NB4 (cell line): Measurements from ENCODE around the gene B3GALT4.

Source experiments
- MYC ChIP-seq: IDR thresholded peaks from 2 replicates; pipeline ENCODE4 v1.6.1; 2011; ENCODE audit warnings: low read depth, low read length
- POLR2A ChIP-seq: IDR thresholded peaks from 2 replicates; pipeline ENCODE4 v1.6.1; 2011; ENCODE audit warnings: mild to moderate bottlenecking; ENCODE audit not compliant: insufficient read length; ENCODE audit errors: extremely low read depth
- TF ChIP-seq, protein P1 (sequence below): IDR thresholded peaks from one replicate; pipeline ENCODE4 v1.5.1; 2012; ENCODE audit warnings: low read depth, low read length
- TF ChIP-seq, protein P2 (sequence below): IDR thresholded peaks from 2 replicates; pipeline ENCODE4 v1.6.1; 2011; ENCODE audit warnings: low read depth, low read length

DNA sequence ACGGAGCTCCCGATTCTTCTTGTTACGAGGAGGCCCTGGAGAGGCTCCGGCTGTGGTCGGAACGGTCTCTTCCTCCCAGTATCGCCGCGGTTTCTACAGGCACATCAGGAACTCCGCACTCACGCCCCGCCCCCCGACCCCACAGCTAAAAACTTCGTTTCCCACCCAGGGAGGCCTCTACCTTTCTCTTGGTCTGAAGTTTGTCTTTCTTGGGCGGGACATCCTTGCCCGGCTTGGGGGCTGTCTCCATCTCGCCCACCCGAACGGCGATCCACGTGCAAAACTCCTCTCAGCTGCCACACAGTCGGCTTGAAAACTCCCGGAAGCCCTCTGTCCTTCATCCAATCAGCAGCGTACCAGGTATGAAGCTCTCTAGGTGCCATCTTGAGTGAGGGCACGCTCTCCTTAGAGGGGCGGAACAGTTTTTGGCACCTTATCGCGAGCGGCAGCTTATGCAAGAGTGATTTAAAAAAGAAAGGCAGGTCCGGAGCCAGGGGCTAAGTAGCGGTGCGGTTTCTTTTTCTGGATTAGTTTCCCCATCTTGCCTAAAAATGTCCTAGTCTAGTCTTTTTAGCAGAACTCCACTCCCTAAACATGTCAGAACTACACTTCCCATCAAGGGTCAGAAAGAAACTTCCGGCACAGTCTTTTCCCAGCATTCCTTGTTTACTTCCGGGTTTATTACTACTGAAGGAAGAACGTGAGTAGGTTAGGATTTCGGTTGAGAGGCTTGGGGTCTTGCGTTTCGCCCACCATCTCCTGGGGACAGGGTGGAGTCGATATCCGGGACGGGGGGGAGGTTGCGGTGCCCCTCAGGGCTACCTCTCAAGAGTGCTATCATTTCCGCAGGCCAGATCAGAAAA lies 12.2 kb downstream of the B3GALT4 start, which contains the start of the genes PFDN6 and WDR46:
- TF ChIP-seq, protein P1, sequence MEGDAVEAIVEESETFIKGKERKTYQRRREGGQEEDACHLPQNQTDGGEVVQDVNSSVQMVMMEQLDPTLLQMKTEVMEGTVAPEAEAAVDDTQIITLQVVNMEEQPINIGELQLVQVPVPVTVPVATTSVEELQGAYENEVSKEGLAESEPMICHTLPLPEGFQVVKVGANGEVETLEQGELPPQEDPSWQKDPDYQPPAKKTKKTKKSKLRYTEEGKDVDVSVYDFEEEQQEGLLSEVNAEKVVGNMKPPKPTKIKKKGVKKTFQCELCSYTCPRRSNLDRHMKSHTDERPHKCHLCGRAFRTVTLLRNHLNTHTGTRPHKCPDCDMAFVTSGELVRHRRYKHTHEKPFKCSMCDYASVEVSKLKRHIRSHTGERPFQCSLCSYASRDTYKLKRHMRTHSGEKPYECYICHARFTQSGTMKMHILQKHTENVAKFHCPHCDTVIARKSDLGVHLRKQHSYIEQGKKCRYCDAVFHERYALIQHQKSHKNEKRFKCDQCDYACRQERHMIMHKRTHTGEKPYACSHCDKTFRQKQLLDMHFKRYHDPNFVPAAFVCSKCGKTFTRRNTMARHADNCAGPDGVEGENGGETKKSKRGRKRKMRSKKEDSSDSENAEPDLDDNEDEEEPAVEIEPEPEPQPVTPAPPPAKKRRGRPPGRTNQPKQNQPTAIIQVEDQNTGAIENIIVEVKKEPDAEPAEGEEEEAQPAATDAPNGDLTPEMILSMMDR = no peak
- TF ChIP-seq POLR2A (peak; percentile 63), MYC (peak; percentile 81)
- TF ChIP-seq, protein P2, sequence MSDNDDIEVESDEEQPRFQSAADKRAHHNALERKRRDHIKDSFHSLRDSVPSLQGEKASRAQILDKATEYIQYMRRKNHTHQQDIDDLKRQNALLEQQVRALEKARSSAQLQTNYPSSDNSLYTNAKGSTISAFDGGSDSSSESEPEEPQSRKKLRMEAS = peak; percentile 91
